AG09309 (cell line): ENCODE measurements around the gene THOC6.

Experiments used
- DNase-seq: peaks from one replicate; pipeline ENCODE4 v3.0.0-alpha.2; 2010; ENCODE audit warnings: low read depth
- H3K4me3 ChIP-seq: 2 replicates; pipeline ENCODE4 v1.5.1; 2011; ENCODE audit warnings: mild to moderate bottlenecking, low read depth, low read length, moderate library complexity; ENCODE audit not compliant: control insufficient read depth
- CTCF ChIP-seq: IDR thresholded peaks from 2 replicates; pipeline ENCODE4 v1.5.1; 2011; ENCODE audit warnings: mild to moderate bottlenecking, low read depth, low read length, inconsistent platforms; ENCODE audit not compliant: insufficient read depth, control insufficient read depth; ENCODE audit errors: missing control alignments

THOC6 gene

DNA sequence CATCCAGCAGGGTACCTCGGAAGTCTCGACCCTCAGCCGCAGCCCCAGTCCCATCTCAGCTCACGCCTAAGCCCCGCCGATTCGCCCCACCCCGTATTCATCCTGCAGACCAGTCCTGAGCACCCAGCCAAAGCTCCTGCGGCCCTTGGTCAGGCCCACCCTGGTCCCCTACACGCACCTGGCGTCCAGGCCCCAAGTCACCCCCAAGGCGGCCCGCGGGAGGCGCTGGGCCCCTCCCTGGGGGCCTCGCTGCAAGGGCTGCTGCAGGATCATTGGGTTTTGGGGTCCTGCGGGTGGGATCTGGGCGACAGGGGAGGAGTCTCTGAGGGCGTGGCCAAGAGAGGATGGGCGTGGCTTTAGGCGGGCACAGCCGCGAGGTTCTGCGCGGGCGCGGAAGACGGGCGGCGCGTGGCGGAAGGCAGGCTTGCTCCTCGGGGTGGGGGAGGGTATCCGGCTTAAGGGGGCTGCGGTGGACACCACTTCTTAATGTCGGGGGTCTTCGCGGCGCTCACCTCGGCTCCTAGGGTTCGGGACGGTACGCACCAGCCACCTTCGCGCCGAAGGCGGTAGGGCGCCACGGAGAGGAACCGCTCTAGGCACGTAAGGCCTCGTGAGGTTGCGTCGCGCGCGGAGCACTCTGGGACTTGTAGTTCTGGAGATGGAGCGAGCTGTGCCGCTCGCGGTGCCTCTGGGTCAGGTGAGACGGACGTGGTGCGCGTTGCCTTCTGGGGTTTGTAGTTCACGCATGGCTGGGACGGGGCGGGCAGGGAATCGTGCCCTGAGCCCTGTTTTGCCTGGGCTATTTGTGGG is at the start of gene THOC6, which contains the start of gene HCFC1R1:
THOC6 (plus strand) TSS at position 367 of the 810 bp plus-strand sequence; CDS start at position 659, 292 bp downstream.
HCFC1R1 (minus strand) TSS at position 274 of the 810 bp plus-strand sequence; CDS start at position 273, 1 bp downstream.
- peak within 1 kb of the TSS; percentile 62 for H3K4me3 ChIP-seq
- no peak for TF ChIP-seq CTCF
- peak; percentile 90 for DNase-seq

GRCh38 chr16:2974319-2975056 is 49.3 kb upstream of the THOC6 start:
- H3K4me3 ChIP-seq, result no peak overlapping the region
- DNase-seq, result no peak
- TF ChIP-seq CTCF, result no peak

GRCh38 chr16:2975161-2975795 is 48.6 kb upstream of the THOC6 start:
- DNase-seq, result no peak
- H3K4me3 ChIP-seq, result no peak overlapping the region
- no peak for TF ChIP-seq CTCF

- TF ChIP-seq CTCF, result no peak
- H3K4me3 ChIP-seq, result no peak overlapping the region
- DNase-seq, result no peak
These were observed 47.6 kb upstream of the THOC6 start for GRCh38 chr16:2976201-2976600.

DNA sequence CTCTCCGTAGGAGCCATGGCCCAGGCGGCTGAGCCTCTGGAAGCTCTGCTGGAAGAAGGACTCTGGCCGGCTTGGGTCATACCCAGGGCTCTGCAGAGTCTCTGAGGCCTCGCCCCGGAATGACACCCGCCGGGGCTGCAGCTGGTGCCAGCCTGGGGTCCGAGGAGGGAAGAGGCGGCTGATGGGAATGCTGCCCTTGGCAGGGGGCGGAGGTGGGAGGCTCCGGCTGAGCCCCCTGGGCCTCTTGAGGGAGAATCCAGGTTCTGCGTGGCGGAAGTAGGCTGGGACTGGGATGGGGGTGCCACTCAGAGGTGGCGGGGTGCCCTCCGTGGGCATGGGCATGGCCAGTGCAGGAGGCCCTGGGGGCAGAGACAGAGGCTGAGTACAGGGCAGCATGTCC is 47.2 kb upstream of the THOC6 start:
- no peak overlapping the region for H3K4me3 ChIP-seq
- no peak for DNase-seq
- TF ChIP-seq CTCF, result no peak

GRCh38 chr16:2977440-2977839 is 46.4 kb upstream of the THOC6 start:
- H3K4me3 ChIP-seq, result no peak overlapping the region
- no peak for TF ChIP-seq CTCF
- no peak for DNase-seq
